Fibroblast of lung (primary cell): ENCODE data around the gene CEP290. TPM values are rescaled to one million over a fixed set of nuclear protein-coding genes. Genes with fewer than 3 reads are reported as not detected.

Source experiments
- DNase-seq, 2 donors: peaks; one replicate each; pipeline versions ENCODE4 v3.0.0 to v3.0.0-alpha.2; 2010; ENCODE audit warnings: low read depth in 2 of 2
- H2AFZ ChIP-seq: 2 replicates; pipeline ENCODE4 v1.5.1; 2012; ENCODE audit warnings: low read length, control low read depth, inconsistent platforms
- H3K27ac ChIP-seq: 2 replicates; pipeline ENCODE4 v1.5.1; 2011; ENCODE audit warnings: low read length, control low read depth; ENCODE audit not compliant: insufficient read depth
- H3K27me3 ChIP-seq: 2 replicates; pipeline ENCODE4 v1.5.1; 2011; ENCODE audit warnings: mild to moderate bottlenecking, low read length; ENCODE audit not compliant: control insufficient read depth, insufficient read depth
- H3K36me3 ChIP-seq: 2 replicates; pipeline ENCODE4 v1.5.1; 2011; ENCODE audit warnings: low read length; ENCODE audit not compliant: control insufficient read depth, insufficient read depth
- H3K4me1 ChIP-seq: 2 replicates; pipeline ENCODE4 v1.5.1; 2011; ENCODE audit warnings: low read length; ENCODE audit not compliant: control insufficient read depth, insufficient read depth; ENCODE audit errors: extremely low read depth
- H3K4me2 ChIP-seq: 2 replicates; pipeline ENCODE4 v1.5.1; 2011; ENCODE audit warnings: low read length, control low read depth; ENCODE audit not compliant: insufficient read depth; ENCODE audit errors: extremely low read depth
- H3K4me3 ChIP-seq, 4 experiments: fragments of 200-600 bp in 1 of 4; sonication (generic) in 1 of 4; replicated peaks in 1 of 4; 2 replicates each; pipeline ENCODE4 v1.5.1; 2011 to 2016; ENCODE audit warnings: low read length in 4 of 4, low read depth in 3 of 4, mild to moderate bottlenecking in 3 of 4, control low read depth in 2 of 4, inconsistent platforms in 1 of 4, mixed read lengths in 1 of 4; ENCODE audit not compliant: insufficient read depth in 1 of 4; ENCODE audit errors: control extremely low read depth in 1 of 4
- H3K79me2 ChIP-seq: 2 replicates; pipeline ENCODE4 v1.5.1; 2012; ENCODE audit warnings: mild to moderate bottlenecking, low read length, inconsistent platforms; ENCODE audit not compliant: control insufficient read depth, insufficient read depth
- H3K9ac ChIP-seq: 2 replicates; pipeline ENCODE4 v1.5.1; 2011; ENCODE audit warnings: mild to moderate bottlenecking, low read length, control low read depth; ENCODE audit not compliant: insufficient read depth
- H3K9me3 ChIP-seq: 2 replicates; pipeline ENCODE4 v1.5.1; 2012; ENCODE audit warnings: low read depth, low read length; ENCODE audit not compliant: control insufficient read depth, insufficient read depth
- H4K20me1 ChIP-seq: 2 replicates; pipeline ENCODE4 v1.5.1; 2011; ENCODE audit warnings: low read length; ENCODE audit not compliant: control insufficient read depth, insufficient read depth; ENCODE audit errors: extremely low read depth
- CTCF ChIP-seq, 2 donors: IDR thresholded peaks in 1 of 2; conservative IDR thresholded peaks in 1 of 2; 1 replicate in 1 of 2; 2 replicates in 1 of 2; pipeline ENCODE4 v1.5.1; 2011 to 2012; ENCODE audit warnings: low read length in 2 of 2, control low read depth in 1 of 2, inconsistent platforms in 1 of 2, low read depth in 1 of 2, mild to moderate bottlenecking in 1 of 2
- EZH2 ChIP-seq: IDR thresholded peaks from 2 replicates; pipeline ENCODE4 v1.5.1; 2012; ENCODE audit warnings: low read length, control low read depth, mild to moderate bottlenecking; ENCODE audit errors: missing control alignments
- polyA plus RNA-seq, 2 donors: library from polyadenylated mRNA; depleted of rRNA in 1 of 2; stranded (reverse) in 1 of 2; unstranded in 1 of 2; fragments of >200 nt; gene quantifications; 2 replicates each; pipeline ENCODE4 v1.2.1, GENCODE V29; 2011 to 2012; ENCODE audit warnings: missing spikeins in 1 of 2
- total RNA-seq: library from RNA; depleted of rRNA; stranded (reverse); fragments of >200 nt; gene quantifications from 2 replicates; pipeline ENCODE4 v1.2.1, GENCODE V29; 2014

CEP290 gene
- total and polyA plus RNA-seq, 2 donors (not counting 1 experiment from before 2014, with no cell fraction given), result 8.0 to 12.6 TPM

GRCh38 chr12:88184196-88184595, 42.3 kb upstream of the CEP290 start:
- Histone ChIP-seq H3K4me3 (no peak overlapping the region), H3K9me3 (no peaks in the 10 kb centered on the region)
- TF ChIP-seq EZH2, result no peak
- no peak for TF ChIP-seq CTCF (conservative IDR thresholded peaks at IDR 0.05 in 1 of 2, IDR thresholded peaks at IDR 0.05 in 1 of 2; ENCODE audit: low read depth in 1 of 2, low read length in 2 of 2)

DNA sequence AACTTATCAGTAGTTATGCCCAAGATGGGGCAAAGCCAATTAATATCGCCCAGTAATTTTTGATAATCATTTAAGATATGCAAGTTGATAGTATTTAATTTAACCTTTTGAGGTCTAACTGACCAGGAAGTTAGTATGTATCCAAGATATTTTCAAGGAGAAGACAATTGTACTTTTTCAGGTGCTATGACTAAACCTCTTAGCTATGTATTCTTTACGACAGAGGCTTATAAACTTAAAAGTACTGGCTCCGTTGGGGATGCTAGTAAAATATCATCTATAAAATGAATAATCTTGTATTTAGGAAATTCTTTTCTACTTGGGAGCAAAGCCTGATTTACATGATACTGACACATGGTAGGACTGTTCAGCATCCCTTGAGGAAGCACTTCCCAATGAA, 40.5 kb upstream of the CEP290 start:
- H3K9ac ChIP-seq, result no peak overlapping the region

More at GRCh38 chr12:88184196-88184595, 42.3 kb upstream of the CEP290 start:
- Histone ChIP-seq H3K27ac (no peak overlapping the region), H3K9ac (no peak overlapping the region), H2AFZ (no peak overlapping the region), H3K36me3 (peaks cover 3% of the 10 kb centered on the region), H3K27me3 (no peaks in the 10 kb centered on the region), H3K4me2 (no peak overlapping the region), H4K20me1 (no peaks in the 10 kb centered on the region), H3K4me1 (no peaks in the 10 kb centered on the region), H3K79me2 (no peaks in the 10 kb centered on the region)
- DNase-seq, result no peak

DNA sequence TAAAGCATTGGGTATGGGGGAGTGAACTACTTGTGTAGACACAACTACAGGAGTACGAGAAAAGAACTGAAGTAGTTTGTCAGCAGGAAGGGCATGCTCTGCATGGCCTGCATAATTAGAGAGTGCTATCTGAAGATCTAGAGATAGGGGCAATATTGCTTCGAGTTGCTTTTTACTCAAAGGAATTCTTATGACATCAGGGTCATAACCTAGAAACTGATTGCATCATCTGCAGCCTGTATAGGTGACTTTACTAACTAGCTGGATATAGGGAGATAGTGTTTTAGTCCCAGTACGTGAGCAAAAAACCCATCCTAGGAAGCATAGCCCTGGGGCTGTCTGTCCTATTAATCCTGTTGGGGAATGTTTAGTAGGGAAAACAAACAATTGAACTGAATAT, 40.0 kb upstream of the CEP290 start:
- Histone ChIP-seq H3K36me3 (peaks cover 3% of the 10 kb centered on the region), H3K4me1 (no peaks in the 10 kb centered on the region), H2AFZ (no peak overlapping the region), H3K4me3 (no peak overlapping the region), H3K27ac (no peak overlapping the region), H3K9me3 (no peaks in the 10 kb centered on the region), H3K4me2 (no peak overlapping the region), H4K20me1 (no peaks in the 10 kb centered on the region), H3K27me3 (no peaks in the 10 kb centered on the region), H3K79me2 (no peaks in the 10 kb centered on the region), H3K9ac (no peak overlapping the region)
- TF ChIP-seq CTCF (conservative IDR thresholded peaks at IDR 0.05 in 1 of 2, IDR thresholded peaks at IDR 0.05 in 1 of 2; ENCODE audit: low read depth in 1 of 2, low read length in 2 of 2) (no peak), EZH2 (no peak)
- DNase-seq, result no peak

More for the DNA sequence above, 40.5 kb upstream of the CEP290 start:
- no peaks in the 10 kb centered on the region for H3K9me3 ChIP-seq
- no peak for DNase-seq
- H4K20me1 ChIP-seq, result no peaks in the 10 kb centered on the region
- H3K79me2 ChIP-seq, result no peaks in the 10 kb centered on the region
- no peak for TF ChIP-seq EZH2
- TF ChIP-seq CTCF (conservative IDR thresholded peaks at IDR 0.05 in 1 of 2, IDR thresholded peaks at IDR 0.05 in 1 of 2; ENCODE audit: low read depth in 1 of 2, low read length in 2 of 2), result no peak
- no peaks in the 10 kb centered on the region for H3K27me3 ChIP-seq
- no peak overlapping the region for H3K27ac ChIP-seq
- H3K4me1 ChIP-seq, result no peaks in the 10 kb centered on the region
- no peak overlapping the region for H3K4me2 ChIP-seq
- no peak overlapping the region for H3K4me3 ChIP-seq
- H3K36me3 ChIP-seq, result peaks cover 3% of the 10 kb centered on the region
- no peak overlapping the region for H2AFZ ChIP-seq
